Left lung (tissue), 10 donors: Measurements from ENCODE around the gene TM4SF20. TPM values are rescaled to one million over a fixed set of nuclear protein-coding genes. Genes with fewer than 3 reads are reported as not detected.

Experiments used
- ATAC-seq: fragments of 200-7000 bp; cut with Tn5 transposase; one replicate; pipeline ENCODE4 v1.9.1; 2020; ENCODE audit warnings: moderate library complexity
- DNase-seq, 4 donors: peaks; one replicate each; pipeline ENCODE4 v3.0.0-alpha.2; 2013 to 2020
- H3K27ac ChIP-seq, 2 donors: fragments of 200-600 bp; sonication (generic) in 1 of 2; one replicate each; pipeline versions ENCODE4 v1.5.0 to v1.8.0; 2020 to 2021
- H3K27me3 ChIP-seq, 2 donors: fragments of 200-600 bp; sonication (generic) in 1 of 2; one replicate each; pipeline versions ENCODE4 v1.5.0 to v1.8.0; 2020 to 2021
- H3K36me3 ChIP-seq, 2 donors: fragments of 200-600 bp; sonication (generic) in 1 of 2; one replicate each; pipeline versions ENCODE4 v1.5.0 to v1.8.0; 2020 to 2021
- H3K4me1 ChIP-seq, 2 donors: fragments of 200-600 bp; one replicate each; pipeline ENCODE4 v1.8.0; 2021
- H3K4me3 ChIP-seq, 2 donors: fragments of 200-600 bp; sonication (generic) in 1 of 2; one replicate each; pipeline versions ENCODE4 v1.5.0 to v1.8.0; 2020 to 2021; ENCODE audit warnings: mild to moderate bottlenecking in 1 of 2
- H3K9me3 ChIP-seq, 2 donors: fragments of 200-600 bp; sonication (generic) in 1 of 2; one replicate each; pipeline versions ENCODE4 v1.5.0 to v1.8.0; 2020 to 2021
- CTCF ChIP-seq, 2 donors: fragments of 200-600 bp; sonication (generic) in 1 of 2; IDR thresholded peaks; one replicate each; pipeline versions ENCODE4 v1.5.0 to v1.8.0; 2021; ENCODE audit warnings: antibody characterized with exemption in 2 of 2
- intact Hi-C, 2 donors: fragments of 100-400 bp; cut with DNase I; formaldehyde crosslinking; loops; one replicate each; pipeline versions ENCODE4 v1.11.2 to v1.14.2; 2022
- polyA plus RNA-seq, 6 donors: library from polyadenylated mRNA; unstranded; fragments of 120-200 nt; gene quantifications; one replicate each; pipeline ENCODE4 v1.2.1, GENCODE V29; 2013; ENCODE audit not compliant: insufficient read length in 6 of 6
- total RNA-seq, 2 donors: library from RNA; stranded (reverse); fragmentation: NEBNext Ultra II Directional; extraction: Animal tissue kit (Norgen Biotek cat#: 25700); gene quantifications; one replicate each; pipeline ENCODE4 v1.2.1, GENCODE V29; 2021
- donor health status: DM: no; HTN: yes; CAD: no.
- donor health status: DM: no; HTN: no; CAD: no.

The TM4SF20 gene
- total and polyA plus RNA-seq, 8 donors, result 0.06 to 0.14 (median 0.08) TPM; not detected in 3

- intact Hi-C loops, result no loop called here
- DNase-seq (no peak), ATAC-seq (no peak)
- no peaks in the 10 kb centered on the region for H3K9me3 ChIP-seq
- no peak overlapping the region for H3K4me3 ChIP-seq
- peaks cover 0 to 28% of the 10 kb centered on the region in 2 donors for H3K36me3 ChIP-seq
- H3K4me1 ChIP-seq, result no peaks in the 10 kb centered on the region
- no peak for TF ChIP-seq CTCF (IDR thresholded peaks at IDR 0.05)
- H3K27me3 ChIP-seq, result no peaks in the 10 kb centered on the region
- no peak overlapping the region for H3K27ac ChIP-seq
Observed at GRCh38 chr2:227349989-227350612, 29.0 kb downstream of the TM4SF20 start.

- no peak for DNase-seq
- no peaks in the 10 kb centered on the region for H3K9me3 ChIP-seq
- no peak overlapping the region for H3K27ac ChIP-seq
- TF ChIP-seq CTCF (IDR thresholded peaks at IDR 0.05), result no peak
- peaks cover 0 to 28% of the 10 kb centered on the region in 2 donors for H3K36me3 ChIP-seq
- intact Hi-C loops, result no loop called here
- H3K27me3 ChIP-seq, result no peaks in the 10 kb centered on the region
- no peaks in the 10 kb centered on the region for H3K4me1 ChIP-seq
- H3K4me3 ChIP-seq, result no peak overlapping the region
- ATAC-seq, result no peak
Observed at GRCh38 chr2:227348324-227348723, 30.8 kb downstream of the TM4SF20 start.

GRCh38 chr2:227347117-227347516 is 32.0 kb downstream of the TM4SF20 start:
- no peaks in the 10 kb centered on the region for H3K4me1 ChIP-seq
- ATAC-seq, result no peak
- no peak overlapping the region for H3K27ac ChIP-seq
- peaks cover 0 to 37% of the 10 kb centered on the region in 2 donors for H3K36me3 ChIP-seq
- no peak overlapping the region for H3K4me3 ChIP-seq
- no peaks in the 10 kb centered on the region for H3K27me3 ChIP-seq
- no peaks in the 10 kb centered on the region for H3K9me3 ChIP-seq
- DNase-seq, result no peak
- TF ChIP-seq CTCF (IDR thresholded peaks at IDR 0.05), result no peak
- intact Hi-C loops, result no loop called here

- Histone ChIP-seq H3K4me3 (no peak overlapping the region), H3K36me3 (peaks cover 0 to 37% of the 10 kb centered on the region in 2 donors), H3K4me1 (no peaks in the 10 kb centered on the region), H3K27ac (no peak overlapping the region), H3K27me3 (no peaks in the 10 kb centered on the region), H3K9me3 (no peaks in the 10 kb centered on the region)
- DNase-seq (no peak), ATAC-seq (no peak)
- intact Hi-C loops, result no loop called here
- no peak for TF ChIP-seq CTCF (IDR thresholded peaks at IDR 0.05)
Observed at GRCh38 chr2:227344231-227344630, 34.9 kb downstream of the TM4SF20 start.

- Histone ChIP-seq H3K4me1 (no peaks in the 10 kb centered on the region), H3K27ac (no peak overlapping the region), H3K36me3 (peaks cover 0 to 27% of the 10 kb centered on the region in 2 donors), H3K27me3 (no peaks in the 10 kb centered on the region), H3K9me3 (no peaks in the 10 kb centered on the region), H3K4me3 (no peak overlapping the region)
- ATAC-seq, result no peak
- TF ChIP-seq CTCF (IDR thresholded peaks at IDR 0.05), result no peak
- no peak for DNase-seq
- intact Hi-C loops, result no loop called here
Observed at GRCh38 chr2:227341553-227341952, 37.6 kb downstream of the TM4SF20 start.
